A549 (cell line): ENCODE results near the gene CEACAM20. TPM values are rescaled to one million over a fixed set of nuclear protein-coding genes. Genes with fewer than 3 reads are reported as not detected.

Experiments used
- ATAC-seq, 2 experiments: fragments of 200-7000 bp in 1 of 2; fragments of >200 bp in 1 of 2; cut with Nextera tagmentation in 1 of 2; cut with Tn5 transposase in 1 of 2; 3 replicates each; pipeline versions ENCODE4 v1.8.0 to v1.9.1; 2018 to 2020; ENCODE audit warnings: mild to moderate bottlenecking in 1 of 2, moderate library complexity in 1 of 2
- CTCF ChIA-PET: fragments of 300-600 bp; sonication (Branson Sonifier 250); formaldehyde crosslinking; extraction: SDS; loops from one replicate; lab custom pipeline; 2021; ENCODE audit warnings: antibody characterized with exemption, inconsistent platforms; lab: Yijun Ruan, JAX
- POLR2A ChIA-PET: fragments of 350-600 bp; formaldehyde crosslinking; extraction: SDS; loops from one replicate; lab custom pipeline; 2021; ENCODE audit warnings: antibody characterized with exemption, inconsistent platforms; lab: Yijun Ruan, JAX
- DNase-seq, 2 experiments: peaks; one replicate each; pipeline versions ENCODE4 v3.0.0 to v3.0.0-alpha.2; 2011 to 2016; ENCODE audit warnings: low read depth in 1 of 2, low spot score in 1 of 2
- FAIRE-seq: peaks from 2 replicates; lab custom pipeline; 2011; peaks lifted over from hg19 to GRCh38; lab: Jason Lieb, UNC
- H3K27ac ChIP-seq, 2 experiments: fragments of >200 bp; sonication (Bioruptor Twin); formaldehyde crosslinking; 3 replicates each; pipeline ENCODE4 v1.5.1; 2016 to 2017
- H3K4me1 ChIP-seq: fragments of >200 bp; sonication (Bioruptor Twin); formaldehyde crosslinking; 3 replicates; pipeline ENCODE4 v1.6.1; 2016
- H3K4me2 ChIP-seq: fragments of >200 bp; sonication (Bioruptor Twin); formaldehyde crosslinking; 3 replicates; pipeline ENCODE4 v1.6.1; 2016
- H3K4me3 ChIP-seq: fragments of >200 bp; sonication (Bioruptor Twin); formaldehyde crosslinking; 3 replicates; pipeline ENCODE4 v1.5.1; 2016
- H3K9me3 ChIP-seq: fragments of >200 bp; sonication (Bioruptor Twin); formaldehyde crosslinking; 3 replicates; pipeline ENCODE4 v1.6.1; 2016
- BHLHE40 ChIP-seq: IDR thresholded peaks from 2 replicates; pipeline ENCODE4 v1.6.1; 2012; ENCODE audit warnings: low read depth, low read length, inconsistent platforms
- CEBPB ChIP-seq, 2 experiments: fragments of >200 bp in 1 of 2; sonication (Bioruptor Twin) in 1 of 2; formaldehyde crosslinking in 1 of 2; IDR thresholded peaks; 2 replicates each; pipeline ENCODE4 v1.6.1; 2012 to 2016
- EP300 ChIP-seq, 2 experiments: fragments of >200 bp; sonication (Bioruptor Twin); formaldehyde crosslinking; IDR thresholded peaks; 2 replicates in 1 of 2; 3 replicates in 1 of 2; pipeline ENCODE4 v1.6.1; 2016 to 2017
- ESRRA ChIP-seq: fragments of 150-350 bp; IDR thresholded peaks from 2 replicates; pipeline ENCODE4 v1.6.1; 2014; ENCODE audit warnings: mild to moderate bottlenecking, low read length, borderline replicate concordance
- GATA3 ChIP-seq: IDR thresholded peaks from 2 replicates; pipeline ENCODE4 v1.6.1; 2012; ENCODE audit warnings: borderline replicate concordance
- HES2 ChIP-seq: fragments of >200 bp; sonication (Bioruptor Twin); formaldehyde crosslinking; IDR thresholded peaks from 2 replicates; pipeline ENCODE4 v1.6.1; 2016
- KDM1A ChIP-seq: fragments of 200-600 bp; sonication (generic); IDR thresholded peaks from 2 replicates; pipeline ENCODE4 v1.6.1; 2016; ENCODE audit warnings: low read depth, mild to moderate bottlenecking
- KDM5A ChIP-seq: fragments of 200-600 bp; sonication (generic); IDR thresholded peaks from 2 replicates; pipeline ENCODE4 v1.6.1; 2016; ENCODE audit warnings: antibody characterized with exemption, mild to moderate bottlenecking
- MAZ ChIP-seq: fragments of 150-350 bp; IDR thresholded peaks from 2 replicates; pipeline ENCODE4 v1.6.1; 2014; ENCODE audit warnings: antibody characterized with exemption, low read depth, low read length, borderline replicate concordance
- MYC ChIP-seq: IDR thresholded peaks from 2 replicates; pipeline ENCODE4 v1.6.1; 2012; ENCODE audit warnings: mild to moderate bottlenecking, inconsistent platforms, low read length, improper control_type of control experiment, borderline replicate concordance
- NPAS2 ChIP-seq: fragments of 250-450 bp; sonication (Bioruptor Pico); IDR thresholded peaks from 2 replicates; pipeline ENCODE4 v1.8.0; 2022; ENCODE audit warnings: mild to moderate bottlenecking, moderate library complexity, borderline replicate concordance
- NR3C1 ChIP-seq: fragments of >200 bp; sonication (Bioruptor Twin); formaldehyde crosslinking; IDR thresholded peaks from 3 replicates; pipeline ENCODE4 v1.6.1; 2017
- PBX3 ChIP-seq: IDR thresholded peaks from 2 replicates; pipeline ENCODE4 v1.6.1; 2012
- PHF8 ChIP-seq: fragments of 200-600 bp; sonication (generic); IDR thresholded peaks from 2 replicates; pipeline ENCODE4 v1.6.1; 2016; ENCODE audit warnings: low read depth, mild to moderate bottlenecking, antibody characterized with exemption, moderate library complexity, borderline replicate concordance
- POLR2AphosphoS2 ChIP-seq: conservative IDR thresholded peaks from 2 replicates; pipeline ENCODE4 v1.6.1; 2012; ENCODE audit warnings: low read length, improper control_type of control experiment, inconsistent platforms
- RARB ChIP-seq: fragments of 250-450 bp; sonication (Bioruptor Pico); IDR thresholded peaks from 2 replicates; pipeline ENCODE4 v1.8.0; 2021; ENCODE audit warnings: mild to moderate bottlenecking, moderate library complexity
- SMC3 ChIP-seq: fragments of >200 bp; sonication (Bioruptor Twin); formaldehyde crosslinking; IDR thresholded peaks from 3 replicates; pipeline ENCODE4 v1.6.1; 2018; ENCODE audit warnings: inconsistent platforms
- SREBF2 ChIP-seq: fragments of 450-650 bp; IDR thresholded peaks from 2 replicates; pipeline ENCODE4 v1.6.1; 2014; ENCODE audit warnings: mild to moderate bottlenecking, moderate library complexity
- TP53 ChIP-seq: fragments of 250-450 bp; sonication (Bioruptor Pico); IDR thresholded peaks from 2 replicates; pipeline ENCODE4 v1.5.0; 2021; ENCODE audit warnings: mild to moderate bottlenecking, moderate library complexity
- USF2 ChIP-seq: fragments of 450-650 bp; IDR thresholded peaks from 2 replicates; pipeline ENCODE4 v1.6.1; 2014; ENCODE audit warnings: antibody characterized with exemption
- ZFP36 ChIP-seq: fragments of 450-650 bp; IDR thresholded peaks from 2 replicates; pipeline ENCODE4 v1.6.1; 2014; ENCODE audit warnings: borderline replicate concordance; ENCODE audit not compliant: partially characterized antibody
- ZSCAN20 ChIP-seq: fragments of 250-450 bp; sonication (Bioruptor Pico); IDR thresholded peaks from 2 replicates; pipeline ENCODE4 v1.8.0; 2022; ENCODE audit warnings: mild to moderate bottlenecking, moderate library complexity
- WGBS: methylation state at CpG from one replicate; pipeline ENCODE4 v1.1.6; 2017; ENCODE audit errors: missing lambda C conversion rate; 5-methylcytosine and 5-hydroxymethylcytosine counted together
- polyA plus RNA-seq, 4 experiments: library from polyadenylated mRNA; depleted of rRNA in 3 of 4; stranded (reverse); fragments of >200 nt; fragmentation: RNase III in 1 of 4; extraction: RNeasy Plus Mini Kit Qiagen cat#74134 plus additional on column Dnase treatment in 1 of 4; gene quantifications; 2 replicates in 3 of 4; 3 replicates in 1 of 4; pipeline ENCODE4 v1.2.3, GENCODE V29; 2011 to 2017
- TF ChIP-seq, protein P1 (sequence below): IDR thresholded peaks from 2 replicates; pipeline ENCODE4 v1.6.1; 2012; ENCODE audit warnings: low read depth, borderline replicate concordance
- TF ChIP-seq, protein P2 (sequence below): fragments of 250-450 bp; sonication (Bioruptor Pico); IDR thresholded peaks from 2 replicates; pipeline ENCODE4 v1.5.0; 2020; ENCODE audit warnings: low read depth, mild to moderate bottlenecking, moderate library complexity
- TF ChIP-seq, protein P3 (sequence below): fragments of >200 bp; sonication (Bioruptor Twin); formaldehyde crosslinking; IDR thresholded peaks from 3 replicates; pipeline ENCODE4 v1.5.1; 2016

CEACAM20 gene
- polyA plus RNA-seq, 2 of the 4 experiments (the other 2 are of a cell fraction), result 0.08 TPM; not detected in 1

DNA sequence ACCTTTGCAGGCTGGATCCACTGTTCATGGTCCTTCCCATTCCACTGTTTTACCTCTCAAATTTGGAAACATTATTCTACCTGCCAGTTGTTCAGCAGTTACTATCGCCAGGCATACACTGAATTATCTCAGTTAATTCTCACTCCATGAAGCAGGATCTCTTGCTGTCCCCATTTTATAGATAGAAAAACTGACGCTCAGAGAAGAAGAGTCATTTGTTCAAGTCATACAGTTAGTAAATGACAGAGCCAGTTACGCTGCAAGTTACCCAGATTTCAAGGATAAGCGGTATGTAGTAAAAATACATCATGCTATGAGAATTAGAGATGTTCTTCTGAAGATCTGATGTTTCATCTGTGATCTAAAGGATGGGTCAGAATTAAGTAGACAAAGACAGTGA, 43.7 kb upstream of the CEACAM20 start:
- no peak overlapping the region for H3K4me3 ChIP-seq
- no peak for ATAC-seq
- FAIRE-seq, result no peak
- WGBS, result 93% methylated on average over 4 of the region's 4 CpGs
- peaks cover 8% of the 10 kb centered on the region for H3K4me1 ChIP-seq
- no peaks in the 10 kb centered on the region for H3K9me3 ChIP-seq
- H3K27ac ChIP-seq, result no peak overlapping the region
- POLR2A ChIA-PET, result no interaction called here
- DNase-seq, result no peak
- TF ChIP-seq USF2, result no peak
- no peak for TF ChIP-seq TP53 (CRISPR knock-in tag)
- TF ChIP-seq KDM1A, result no peak
- TF ChIP-seq HES2, result no peak
- no peak for TF ChIP-seq RARB
- TF ChIP-seq NPAS2 (CRISPR knock-in tag), result no peak
- TF ChIP-seq SREBF2, result no peak
- TF ChIP-seq, protein P1, sequence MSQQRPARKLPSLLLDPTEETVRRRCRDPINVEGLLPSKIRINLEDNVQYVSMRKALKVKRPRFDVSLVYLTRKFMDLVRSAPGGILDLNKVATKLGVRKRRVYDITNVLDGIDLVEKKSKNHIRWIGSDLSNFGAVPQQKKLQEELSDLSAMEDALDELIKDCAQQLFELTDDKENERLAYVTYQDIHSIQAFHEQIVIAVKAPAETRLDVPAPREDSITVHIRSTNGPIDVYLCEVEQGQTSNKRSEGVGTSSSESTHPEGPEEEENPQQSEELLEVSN, result no peak
- TF ChIP-seq MYC, result no peak
- no peak for TF ChIP-seq POLR2AphosphoS2
- TF ChIP-seq KDM5A, result no peak
- TF ChIP-seq ZFP36, result no peak
- no peak for TF ChIP-seq PHF8
- H3K4me2 ChIP-seq, result no peak overlapping the region
- CTCF ChIA-PET, result interaction anchor here (0.8 to 2.3 kb wide), 8 partner anchors 10 to 331 kb away, joined by 3 to 10 read pairs (median 5); no protein-coding TSS in a partner anchor

- Histone ChIP-seq H3K4me1 (peaks cover 8% of the 10 kb centered on the region), H3K27ac (no peak overlapping the region), H3K9me3 (no peaks in the 10 kb centered on the region), H3K4me3 (no peak overlapping the region), H3K4me2 (no peak overlapping the region)
- FAIRE-seq (no peak), ATAC-seq (no peak), DNase-seq (no peak)
- TF ChIP-seq ZSCAN20 (CRISPR knock-in tag) (no peak), GATA3 (no peak), PBX3 (no peak), MAZ (no peak), NR3C1 (no peak), SMC3 (no peak), ESRRA (no peak), RARB (no peak), EP300 (IDR thresholded peaks at IDR 0.05) (no peak), ZFP36 (no peak), CEBPB (IDR thresholded peaks at IDR 0.05) (no peak), BHLHE40 (no peak)
- TF ChIP-seq, protein P2, sequence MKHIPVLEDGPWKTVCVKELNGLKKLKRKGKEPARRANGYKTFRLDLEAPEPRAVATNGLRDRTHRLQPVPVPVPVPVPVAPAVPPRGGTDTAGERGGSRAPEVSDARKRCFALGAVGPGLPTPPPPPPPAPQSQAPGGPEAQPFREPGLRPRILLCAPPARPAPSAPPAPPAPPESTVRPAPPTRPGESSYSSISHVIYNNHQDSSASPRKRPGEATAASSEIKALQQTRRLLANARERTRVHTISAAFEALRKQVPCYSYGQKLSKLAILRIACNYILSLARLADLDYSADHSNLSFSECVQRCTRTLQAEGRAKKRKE, result no peak
- TF ChIP-seq, protein P3, sequence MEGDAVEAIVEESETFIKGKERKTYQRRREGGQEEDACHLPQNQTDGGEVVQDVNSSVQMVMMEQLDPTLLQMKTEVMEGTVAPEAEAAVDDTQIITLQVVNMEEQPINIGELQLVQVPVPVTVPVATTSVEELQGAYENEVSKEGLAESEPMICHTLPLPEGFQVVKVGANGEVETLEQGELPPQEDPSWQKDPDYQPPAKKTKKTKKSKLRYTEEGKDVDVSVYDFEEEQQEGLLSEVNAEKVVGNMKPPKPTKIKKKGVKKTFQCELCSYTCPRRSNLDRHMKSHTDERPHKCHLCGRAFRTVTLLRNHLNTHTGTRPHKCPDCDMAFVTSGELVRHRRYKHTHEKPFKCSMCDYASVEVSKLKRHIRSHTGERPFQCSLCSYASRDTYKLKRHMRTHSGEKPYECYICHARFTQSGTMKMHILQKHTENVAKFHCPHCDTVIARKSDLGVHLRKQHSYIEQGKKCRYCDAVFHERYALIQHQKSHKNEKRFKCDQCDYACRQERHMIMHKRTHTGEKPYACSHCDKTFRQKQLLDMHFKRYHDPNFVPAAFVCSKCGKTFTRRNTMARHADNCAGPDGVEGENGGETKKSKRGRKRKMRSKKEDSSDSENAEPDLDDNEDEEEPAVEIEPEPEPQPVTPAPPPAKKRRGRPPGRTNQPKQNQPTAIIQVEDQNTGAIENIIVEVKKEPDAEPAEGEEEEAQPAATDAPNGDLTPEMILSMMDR, result no peak
- WGBS, result 74% methylated on average over 4 of the region's 4 CpGs
- CTCF ChIA-PET, result interaction anchor here (2.3 to 3.0 kb wide), 3 partner anchors 13 to 212 kb away, joined by 8 to 61 read pairs (median 30); no protein-coding TSS in a partner anchor
- POLR2A ChIA-PET, result no interaction called here
These were observed 43.1 kb upstream of the CEACAM20 start for GRCh38 chr19:44572581-44572900.
